ENCODE data around the gene GPR152.
"Not testable (repeated sequence)": the region's sequence is repeated elsewhere in the genome, so short reads cannot be mapped to it uniquely, and the experiment has no call there.

The GPR152 gene

DNA sequence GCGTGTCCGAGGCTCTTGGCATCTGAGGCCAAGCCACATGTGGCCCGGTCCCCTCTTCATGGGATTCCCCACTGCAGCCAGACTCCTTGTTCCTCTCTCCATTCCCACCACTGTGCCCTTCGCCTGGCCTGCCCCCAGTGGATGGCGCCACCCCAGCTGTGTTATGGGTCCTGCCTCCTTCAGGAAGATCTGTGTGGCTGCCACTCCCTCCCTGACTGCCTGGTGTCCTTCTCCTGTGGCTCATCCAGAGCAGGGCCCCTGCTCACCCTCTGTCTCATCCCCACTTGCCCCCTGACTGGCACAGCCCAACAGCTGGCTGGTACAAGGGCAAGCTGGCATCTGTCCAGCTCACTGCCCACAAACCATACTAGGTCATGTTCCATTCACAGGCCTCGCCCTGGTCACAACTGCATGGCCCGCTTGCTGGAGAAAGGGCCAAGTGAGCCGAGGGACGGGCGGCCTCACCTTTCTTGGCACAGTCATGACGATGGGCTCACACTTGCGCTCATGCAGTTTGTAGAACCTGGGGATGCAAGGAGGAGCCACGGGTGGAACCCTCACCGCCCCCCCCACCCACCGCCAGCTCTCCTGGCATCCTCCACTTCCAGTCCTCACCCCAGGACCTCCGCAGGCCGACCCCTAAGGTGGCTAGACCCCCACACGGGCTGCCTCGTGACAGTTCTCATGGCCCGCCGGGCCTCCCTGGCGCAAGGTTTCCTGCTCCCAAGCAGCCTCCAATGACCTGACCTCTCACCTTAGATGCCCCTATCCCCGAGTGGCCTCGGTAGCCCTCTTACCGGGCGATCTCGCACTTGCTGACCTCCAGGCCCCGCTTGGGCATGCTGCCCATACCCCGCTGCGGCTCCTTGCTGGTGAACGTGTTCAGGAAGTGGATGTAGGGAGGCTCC, 13.0 kb downstream of the GPR152 start:
- FAIRE-seq, result no peak

DNA sequence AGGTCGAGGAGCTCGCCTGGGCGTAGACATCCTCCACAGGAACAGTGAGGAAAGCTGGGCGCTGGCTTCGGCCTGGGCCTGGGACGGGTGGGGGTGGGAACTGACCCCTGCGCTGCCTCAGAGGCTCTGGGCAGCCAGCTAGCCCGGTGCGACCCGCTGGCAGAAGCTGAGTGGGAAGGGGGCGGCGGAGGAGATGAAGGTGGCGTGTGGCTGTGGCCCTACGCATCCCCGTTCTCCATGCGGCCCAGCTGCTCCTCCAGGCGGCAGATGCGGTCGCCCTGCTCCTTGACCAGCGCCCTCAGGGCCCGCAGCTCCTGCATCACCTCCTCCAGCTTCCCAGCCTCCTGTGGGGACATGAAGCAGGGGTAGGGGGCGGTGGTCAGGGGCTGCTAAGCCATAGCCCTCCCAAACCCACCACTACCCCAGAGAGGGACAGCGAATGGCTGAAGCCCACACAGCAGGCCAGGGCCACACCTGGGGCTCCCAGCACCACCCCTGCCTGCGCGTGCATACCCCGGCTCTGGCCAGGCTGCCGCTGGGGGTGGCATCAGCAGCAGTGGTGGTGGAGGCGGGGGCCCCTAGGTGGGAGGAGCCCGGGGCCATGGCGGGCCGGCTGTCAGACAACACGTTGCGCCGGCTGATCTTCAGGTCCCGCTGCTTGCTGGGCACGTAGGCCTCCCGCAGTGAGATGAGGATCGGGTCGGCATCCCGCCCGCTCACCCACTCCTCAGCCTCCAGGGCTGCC, 14.2 kb downstream of the GPR152 start:
- no peak for FAIRE-seq

- no peak for FAIRE-seq
Measured at GRCh38 chr11:67437809-67438157, 14.7 kb downstream of the GPR152 start.

DNA sequence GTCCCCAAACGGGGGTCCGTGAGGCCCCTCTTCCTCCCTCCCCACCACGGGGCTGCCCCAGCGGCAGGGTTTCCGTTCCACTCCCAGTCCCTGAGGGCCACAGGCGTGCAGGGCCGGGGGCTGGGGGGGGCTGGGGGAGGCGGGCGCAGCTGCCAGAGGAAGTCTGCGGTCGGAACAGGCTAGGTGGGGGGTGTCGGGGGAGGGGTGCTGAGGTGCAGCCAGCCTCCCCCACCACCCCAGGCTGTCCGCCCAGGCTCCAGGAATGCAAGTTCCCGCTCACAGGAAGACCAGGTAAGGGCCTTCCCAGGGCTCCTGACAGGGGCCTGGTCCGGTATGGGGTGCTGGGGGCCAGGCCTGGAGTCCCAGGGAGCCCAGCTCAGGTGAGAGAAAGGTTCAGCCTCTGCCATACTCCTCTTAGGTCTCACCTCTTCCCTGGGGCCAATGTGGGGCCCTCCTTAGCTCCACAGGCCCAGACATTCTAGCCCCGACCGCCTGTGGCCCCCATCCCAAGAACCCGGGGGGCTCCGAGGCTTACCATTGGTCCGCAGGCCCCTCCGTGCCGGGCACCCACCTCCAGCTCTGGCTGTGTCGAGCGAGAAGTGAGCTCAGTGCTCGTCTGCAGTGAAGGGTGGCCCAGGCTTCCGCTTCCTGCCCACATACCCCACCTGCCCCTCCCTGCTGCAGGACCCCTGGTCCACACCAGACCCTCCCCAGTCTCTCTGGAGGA, 15.3 kb downstream of the GPR152 start, which contains the start of gene PTPRCAP:
Gene PTPRCAP (minus strand): TSS at position 601 of the 727 bp plus-strand sequence. CDS start 63 bp downstream, at position 538.
- FAIRE-seq, result no peak

DNA sequence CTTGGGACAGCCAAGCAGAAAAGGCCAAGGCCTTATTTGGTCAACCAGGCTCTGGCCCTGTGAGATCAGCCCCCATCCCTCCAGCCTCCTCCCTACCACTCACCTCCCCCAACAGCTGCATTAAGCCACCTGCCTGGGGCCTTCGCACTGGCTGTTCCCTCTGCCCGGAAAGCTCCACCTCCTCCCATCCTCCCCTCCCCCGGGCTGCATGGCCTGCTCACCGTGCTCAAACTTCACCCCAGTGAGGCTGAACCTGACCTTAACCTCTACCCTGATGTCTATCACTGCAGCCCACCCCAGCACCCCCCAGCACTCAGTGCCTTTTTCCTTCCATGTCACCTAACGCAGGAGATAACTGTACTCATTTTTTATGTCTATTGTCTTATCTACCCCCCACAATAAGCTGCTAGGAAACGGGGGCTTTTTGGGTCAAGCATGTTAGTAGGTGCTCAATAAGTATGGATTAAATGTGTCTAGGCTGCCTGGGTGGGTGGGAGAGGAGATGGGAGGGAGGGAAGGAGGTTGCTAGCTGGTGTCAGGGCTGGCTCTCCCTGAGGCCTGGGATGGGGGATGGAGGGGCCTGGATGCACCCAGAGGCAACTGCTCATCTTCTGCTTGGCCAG, 16.0 kb downstream of the GPR152 start:
- FAIRE-seq, result no peak

GRCh38 chr11:67435727-67436458, 16.6 kb downstream of the GPR152 start:
- FAIRE-seq, result no peak

DNA sequence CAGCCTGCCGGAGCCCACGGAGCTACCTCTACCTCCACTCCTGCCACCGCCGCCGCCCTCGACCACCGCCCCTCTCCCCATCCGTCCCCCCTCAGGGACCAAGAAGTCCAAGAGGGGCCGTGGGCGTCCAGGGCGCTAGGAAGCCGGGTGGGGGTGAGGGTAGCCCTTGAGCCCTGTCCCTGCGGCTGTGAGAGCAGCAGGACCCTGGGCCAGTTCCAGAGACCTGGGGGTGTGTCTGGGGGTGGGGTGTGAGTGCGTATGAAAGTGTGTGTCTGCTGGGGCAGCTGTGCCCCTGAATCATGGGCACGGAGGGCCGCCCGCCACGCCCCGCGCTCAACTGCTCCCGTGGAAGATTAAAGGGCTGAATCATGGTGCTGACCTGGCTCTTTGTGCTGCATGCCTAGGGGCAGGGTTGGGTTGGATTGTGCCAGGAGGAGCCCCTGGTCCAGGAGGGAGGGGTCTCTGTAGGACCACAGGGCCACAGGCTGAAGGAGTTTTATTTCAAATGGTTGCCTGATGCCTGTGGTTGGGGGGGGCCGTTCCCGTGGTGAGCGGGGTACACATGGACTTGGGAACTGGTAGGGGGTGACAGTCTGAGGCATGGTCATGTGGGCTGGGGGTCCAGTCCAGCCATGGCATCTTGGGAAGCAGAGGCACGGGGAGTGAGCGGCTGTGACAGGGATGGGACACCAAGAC, 17.4 kb downstream of the GPR152 start:
- no peak for FAIRE-seq

DNA sequence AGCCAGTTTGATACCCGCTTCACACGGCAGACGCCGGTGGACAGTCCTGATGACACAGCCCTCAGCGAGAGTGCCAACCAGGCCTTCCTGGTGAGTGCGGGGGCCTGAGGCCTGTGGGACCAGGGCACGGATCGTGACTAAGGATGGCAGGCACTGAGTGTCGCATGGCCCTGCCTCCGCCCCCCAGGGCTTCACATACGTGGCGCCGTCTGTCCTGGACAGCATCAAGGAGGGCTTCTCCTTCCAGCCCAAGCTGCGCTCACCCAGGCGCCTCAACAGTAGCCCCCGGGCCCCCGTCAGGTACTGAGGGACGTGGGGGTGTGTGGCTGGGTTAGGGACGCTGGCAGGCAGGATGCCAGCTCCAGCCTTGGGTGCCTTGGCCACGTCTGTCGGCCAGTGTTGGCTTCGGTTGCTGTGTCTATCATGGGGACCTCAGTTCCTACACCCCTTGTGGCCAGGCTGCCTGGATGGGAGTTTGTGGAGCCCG, 18.1 kb downstream of the GPR152 start:
- FAIRE-seq, result no peak

DNA sequence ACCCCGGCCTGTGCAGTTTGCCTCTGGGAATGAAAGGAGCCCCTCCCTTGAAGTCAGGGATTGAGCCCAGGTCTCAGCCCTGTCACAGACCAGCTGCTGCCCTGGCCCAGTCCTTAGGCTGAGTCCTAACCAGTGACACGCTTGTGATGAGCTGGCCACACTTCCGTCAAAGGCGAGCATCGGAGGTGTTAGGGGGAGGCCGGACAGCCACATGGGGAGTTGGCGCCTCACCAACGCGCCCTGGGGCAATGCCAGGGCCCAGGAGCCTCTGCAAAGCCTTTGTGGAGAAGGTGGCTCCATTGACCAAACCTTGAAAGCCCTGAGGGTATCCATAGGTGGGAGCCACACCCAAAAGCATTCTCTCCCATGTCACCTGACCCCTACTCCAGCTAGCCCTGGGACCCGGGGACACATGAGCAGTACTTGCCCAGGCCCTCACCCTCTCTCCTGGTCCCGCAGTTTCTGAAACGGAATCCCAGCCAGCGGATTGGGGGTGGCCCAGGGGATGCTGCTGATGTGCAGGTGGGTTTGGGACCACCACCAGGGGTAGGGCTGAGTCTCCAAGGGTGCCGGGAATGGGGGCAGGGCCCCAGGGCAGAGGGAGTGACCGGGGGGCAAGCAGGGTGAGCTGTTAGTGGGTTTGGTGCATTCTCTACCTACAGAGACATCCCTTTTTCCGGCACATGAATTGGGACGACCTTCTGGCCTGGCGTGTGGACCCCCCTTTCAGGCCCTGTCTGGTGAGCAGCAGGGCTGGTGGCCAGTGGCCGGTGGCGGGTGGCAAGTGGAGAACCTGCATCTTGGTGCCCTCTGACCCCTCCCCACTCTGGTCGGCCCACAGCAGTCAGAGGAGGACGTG, 18.8 kb downstream of the GPR152 start:
- FAIRE-seq, result no peak

DNA sequence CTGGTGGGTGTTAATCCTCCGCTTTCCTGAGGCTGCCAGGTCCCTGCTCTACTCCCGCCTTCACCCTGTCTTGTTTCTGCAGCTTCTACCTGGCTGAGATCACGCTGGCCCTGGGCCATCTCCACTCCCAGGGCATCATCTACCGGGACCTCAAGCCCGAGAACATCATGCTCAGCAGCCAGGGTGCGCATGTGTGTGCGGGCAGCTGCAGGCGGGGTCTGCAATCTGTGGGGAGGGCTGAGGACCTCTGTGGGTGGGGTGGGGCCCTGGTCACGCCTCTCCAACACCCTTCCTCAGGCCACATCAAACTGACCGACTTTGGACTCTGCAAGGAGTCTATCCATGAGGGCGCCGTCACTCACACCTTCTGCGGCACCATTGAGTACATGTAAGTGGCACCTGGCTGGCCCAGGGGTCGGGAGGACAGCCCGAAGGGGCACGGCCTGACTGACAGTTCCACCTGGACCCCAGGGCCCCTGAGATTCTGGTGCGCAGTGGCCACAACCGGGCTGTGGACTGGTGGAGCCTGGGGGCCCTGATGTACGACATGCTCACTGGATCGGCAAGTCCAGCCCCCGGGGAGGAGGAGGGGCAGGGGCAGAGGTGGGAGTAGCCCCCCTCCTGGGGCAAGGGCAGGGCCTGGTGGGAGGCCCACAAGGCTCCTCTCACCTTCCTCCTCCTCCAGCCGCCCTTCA, 19.7 kb downstream of the GPR152 start:
- no peak for FAIRE-seq

DNA sequence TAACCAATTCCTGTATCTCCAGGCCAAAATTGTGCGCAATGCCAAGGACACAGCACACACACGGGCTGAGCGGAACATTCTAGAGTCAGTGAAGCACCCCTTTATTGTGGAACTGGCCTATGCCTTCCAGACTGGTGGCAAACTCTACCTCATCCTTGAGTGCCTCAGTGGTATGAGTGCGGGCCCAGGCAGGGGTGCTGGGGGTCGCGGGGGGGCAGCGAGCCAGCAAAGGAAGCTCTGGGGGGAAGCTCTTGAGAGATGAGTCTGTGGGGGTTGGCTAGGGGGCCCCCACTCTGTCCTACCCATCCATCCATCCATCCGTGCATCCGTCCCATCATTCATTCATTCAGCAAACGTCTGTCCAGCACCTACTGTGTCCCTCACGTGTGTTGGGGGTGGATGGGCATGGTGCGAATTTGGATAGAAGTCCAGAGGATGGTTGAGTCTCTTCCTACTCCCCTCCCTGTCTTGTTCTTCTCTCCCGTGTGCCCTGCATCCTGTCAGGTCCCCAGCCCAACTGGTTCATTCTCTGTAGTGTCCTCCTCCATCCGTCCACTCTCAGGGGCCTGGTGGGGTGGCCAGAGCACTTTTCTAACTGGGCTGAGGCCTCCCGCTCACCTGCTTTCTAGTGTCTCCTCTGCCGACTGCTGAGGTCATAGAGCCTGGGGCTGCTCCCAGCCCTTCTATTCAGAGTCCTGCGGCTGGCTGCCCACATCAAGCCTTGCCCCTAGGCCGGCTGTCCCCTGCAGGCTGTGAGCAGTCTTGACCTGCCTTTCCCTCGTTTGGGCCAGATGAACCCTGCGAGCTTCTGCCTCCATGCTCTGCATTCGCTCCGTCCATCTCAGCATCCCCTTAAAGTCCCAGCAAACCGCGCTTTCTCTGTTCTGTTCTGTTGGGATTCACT, 20.9 kb downstream of the GPR152 start:
- FAIRE-seq, result no peak

DNA sequence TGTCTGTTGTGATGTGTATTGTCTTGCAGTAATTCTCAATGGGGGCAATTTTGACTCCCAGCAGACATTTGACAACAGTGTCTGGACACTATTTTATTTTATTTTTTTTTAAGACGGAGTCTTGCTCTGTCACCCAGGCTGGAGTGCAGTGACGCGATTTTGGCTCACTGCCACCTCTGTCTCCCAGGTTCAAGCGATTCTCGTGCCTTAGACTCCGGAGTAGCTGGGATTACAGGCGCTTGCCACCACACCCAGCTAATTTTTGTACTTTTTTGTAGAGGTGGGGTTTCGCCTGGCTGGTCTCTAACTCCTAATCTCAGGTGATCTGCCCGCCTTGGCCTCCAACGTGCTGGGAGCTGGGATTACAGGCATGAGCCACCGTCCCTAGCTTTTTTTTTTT, 22.8 kb downstream of the GPR152 start:
- no peak for FAIRE-seq

DNA sequence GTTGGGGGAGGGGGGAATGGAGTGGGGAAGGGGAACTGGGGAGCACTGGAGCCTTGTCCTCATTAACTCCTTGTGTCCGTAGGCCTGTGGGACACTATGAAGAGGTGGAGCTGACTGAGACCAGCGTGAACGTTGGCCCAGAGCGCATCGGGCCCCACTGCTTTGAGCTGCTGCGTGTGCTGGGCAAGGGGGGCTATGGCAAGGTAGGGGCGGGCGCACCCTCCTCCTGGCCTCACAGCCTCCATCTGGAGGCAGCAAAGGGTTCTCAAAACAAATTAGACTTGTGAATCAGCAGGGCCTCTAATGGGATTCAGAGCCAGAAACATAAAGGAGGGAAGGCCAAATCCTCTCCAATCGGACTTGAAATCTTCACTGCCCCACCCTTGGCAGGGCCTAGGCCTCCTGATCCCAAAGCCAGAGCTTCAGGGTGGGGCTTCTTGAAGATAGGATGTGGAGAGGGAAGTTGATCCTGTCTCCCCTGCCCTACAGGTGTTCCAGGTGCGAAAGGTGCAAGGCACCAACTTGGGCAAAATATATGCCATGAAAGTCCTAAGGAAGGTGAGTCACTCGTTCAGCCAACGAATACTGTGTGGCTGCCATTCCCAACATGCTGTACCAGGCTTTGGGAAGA, 23.4 kb downstream of the GPR152 start:
- no peak for FAIRE-seq

GRCh38 chr11:67428052-67429001, 24.2 kb downstream of the GPR152 start, which contains the start of gene RPS6KB2:
TSS of gene RPS6KB2 (plus strand) at chr11:67428494. CDS start at chr11:67428546, 52 bp downstream.
- peak; percentile 77 for FAIRE-seq

DNA sequence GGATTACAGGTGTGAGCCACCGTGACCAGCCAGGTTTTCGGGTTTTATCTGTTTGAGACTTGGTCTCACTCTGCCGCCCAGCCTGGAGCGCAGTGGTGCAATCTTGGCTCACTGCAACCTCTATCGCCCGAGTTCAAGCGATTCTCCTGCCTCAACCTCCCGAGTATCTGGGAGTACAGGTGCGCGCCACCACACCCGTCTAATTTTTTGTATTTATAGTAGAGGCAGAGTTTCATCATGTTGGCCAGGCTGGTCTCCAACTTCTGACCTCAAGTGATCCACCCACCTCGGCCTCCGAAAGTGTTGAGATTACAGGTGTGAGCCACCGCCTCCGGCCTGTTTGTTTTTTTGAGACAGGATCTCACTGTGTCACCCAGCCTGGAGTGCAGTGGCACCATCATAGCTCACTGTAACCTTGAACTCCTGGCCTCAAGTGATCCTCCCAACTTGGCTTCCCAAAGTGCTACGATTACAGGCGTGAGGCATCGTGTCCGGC, 25.1 kb downstream of the GPR152 start:
- not testable (repeated sequence) for FAIRE-seq

DNA sequence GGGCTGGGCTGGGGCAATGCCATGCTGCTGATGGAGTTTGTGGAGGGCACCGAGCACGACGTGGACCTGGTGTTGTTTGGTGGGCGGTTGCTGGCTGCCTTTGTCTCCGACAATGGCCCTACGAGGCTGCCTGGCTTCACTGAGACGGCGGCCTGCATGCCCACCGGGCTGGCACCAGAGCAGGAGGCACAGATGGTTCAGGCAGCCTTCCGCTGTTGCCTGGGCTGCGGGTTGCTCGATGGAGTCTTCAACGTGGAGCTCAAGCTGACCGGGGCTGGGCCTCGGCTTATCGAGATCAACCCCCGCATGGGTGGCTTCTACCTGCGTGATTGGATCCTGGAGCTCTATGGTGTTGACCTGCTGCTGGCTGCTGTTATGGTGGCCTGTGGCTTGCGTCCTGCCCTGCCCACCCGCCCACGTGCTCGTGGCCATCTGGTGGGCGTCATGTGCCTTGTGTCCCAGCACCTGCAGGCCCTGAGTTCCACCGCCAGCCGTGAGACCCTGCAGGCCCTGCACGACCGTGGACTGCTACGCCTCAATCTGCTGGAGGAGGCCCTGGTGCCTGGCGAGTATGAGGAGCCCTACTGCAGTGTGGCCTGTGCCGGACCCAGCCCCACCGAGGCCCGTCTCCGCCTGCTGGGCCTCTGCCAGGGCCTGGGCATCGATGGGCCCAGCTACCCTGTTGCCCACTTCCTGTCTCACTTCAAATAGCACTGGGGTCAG, 28.5 kb downstream of the GPR152 start:
- FAIRE-seq, result no peak
